Psoas muscle (tissue), 8 donors: ENCODE measurements around the gene TMPO. TPM values are rescaled to one million over a fixed set of nuclear protein-coding genes. Genes with fewer than 3 reads are reported as not detected.

Experiments used
- ATAC-seq, 4 donors: fragments of 200-7000 bp; cut with Tn5 transposase; one replicate each; pipeline ENCODE4 v1.9.1; 2020; ENCODE audit warnings: moderate library complexity in 3 of 4, mild to moderate bottlenecking in 2 of 4
- DNase-seq, 2 donors: peaks; one replicate each; pipeline ENCODE4 v3.0.0-alpha.2; 2020
- H3K27ac ChIP-seq: fragments of 200-600 bp; one replicate; pipeline ENCODE4 v1.8.0; 2022
- H3K27me3 ChIP-seq, 3 donors: fragments of 200-600 bp in 1 of 3; one replicate each; pipeline versions ENCODE4 v1.6.1 to v1.8.0; 2013 to 2022; ENCODE audit warnings: low read length in 2 of 3, mild to moderate bottlenecking in 2 of 3, moderate library complexity in 1 of 3; ENCODE audit not compliant: insufficient read depth in 3 of 3
- H3K36me3 ChIP-seq, 2 donors: fragments of 200-600 bp in 1 of 2; one replicate each; pipeline versions ENCODE4 v1.6.1 to v1.8.0; 2013 to 2022; ENCODE audit warnings: low read depth in 1 of 2, mild to moderate bottlenecking in 1 of 2, moderate library complexity in 1 of 2; ENCODE audit not compliant: insufficient read depth in 1 of 2
- H3K4me1 ChIP-seq: fragments of 200-600 bp; one replicate; pipeline ENCODE4 v1.8.0; 2022
- H3K4me3 ChIP-seq: fragments of 200-600 bp; one replicate; pipeline ENCODE4 v1.8.0; 2022; ENCODE audit warnings: mild to moderate bottlenecking
- H3K9me3 ChIP-seq: fragments of 200-600 bp; one replicate; pipeline ENCODE4 v1.8.0; 2022
- CTCF ChIP-seq: fragments of 200-600 bp; IDR thresholded peaks from one replicate; pipeline ENCODE4 v1.8.0; 2022; ENCODE audit warnings: antibody characterized with exemption
- WGBS, 3 donors: extraction: QIAGEN DNeasy Blood & Tissue Kit; methylation state at CpG; one replicate each; pipeline versions ENCODE4 v1.1.6 to v1.1.7; 2013; 5-methylcytosine and 5-hydroxymethylcytosine counted together
- intact Hi-C, 2 donors: fragments of 100-400 bp; cut with DNase I; formaldehyde crosslinking; loops; one replicate each; pipeline versions ENCODE4 v1.11.0 to v1.14.2; 2022
- polyA plus RNA-seq, 3 donors: library from polyadenylated mRNA; stranded (reverse); fragments of 200-250 nt; gene quantifications; one replicate each; pipeline ENCODE4 v1.2.3, GENCODE V29; 2013
- total RNA-seq, 4 donors: library from RNA; stranded (reverse); fragmentation: NEBNext Ultra II Directional in 2 of 4; extraction: Animal tissue kit (Norgen Biotek cat#: 25700) in 2 of 4; gene quantifications; one replicate each; pipeline versions ENCODE4 v1.2.1 to v1.2.4, GENCODE V29; 2021 to 2023
- donor health status: healthy with polysubstance abuse.
- donor health status: DM: no; HTN: no; CAD: no; lungs with moderate emphysema.
- donor health status: Bipolar disorder and iron deficiency.
- donor health status: healthy.
- donor health status: DM: yes; HTN: yes; CAD: no.
- donor health status: DM: no; HTN: no; CAD: no.
- donor health status: DM: no; HTN: no; CAD: no.
- donor health status: DM: yes; HTN: yes; CAD: no.

The TMPO gene
- total and polyA plus RNA-seq, 7 donors = 5.9 to 15.9 (median 9.1) TPM

GRCh38 chr12:98469109-98469508 lies 46.3 kb upstream of the TMPO start:
- Histone ChIP-seq H3K27me3 (no peaks in the 10 kb centered on the region), H3K27ac (no peak overlapping the region), H3K4me1 (no peaks in the 10 kb centered on the region), H3K9me3 (no peaks in the 10 kb centered on the region), H3K36me3 (no peaks in the 10 kb centered on the region), H3K4me3 (no peak overlapping the region)
- TF ChIP-seq CTCF = no peak
- 80 to 88% (median 84%) methylated on average over 2 of the region's 2 CpGs for WGBS, 3 donors
- DNase-seq (no peak), ATAC-seq (no peak)
- intact Hi-C loops = no loop called here

- Histone ChIP-seq H3K4me3 (no peak overlapping the region), H3K4me1 (peaks cover 2% of the 10 kb centered on the region), H3K27ac (no peak overlapping the region), H3K27me3 (no peaks in the 10 kb centered on the region), H3K36me3 (no peaks in the 10 kb centered on the region), H3K9me3 (no peaks in the 10 kb centered on the region)
- no peak for TF ChIP-seq CTCF
- DNase-seq (no peak), ATAC-seq (no peak)
- intact Hi-C loops = no loop called here
- 89 to 94% (median 90%) methylated on average over 6 of the region's 6 CpGs for WGBS, 3 donors
Measured at GRCh38 chr12:98470469-98471082, 44.8 kb upstream of the TMPO start.

GRCh38 chr12:98471085-98471484 lies 44.3 kb upstream of the TMPO start:
- ATAC-seq (no peak), DNase-seq (no peak)
- Histone ChIP-seq H3K4me3 (no peak overlapping the region), H3K27ac (no peak overlapping the region), H3K9me3 (no peaks in the 10 kb centered on the region), H3K36me3 (no peaks in the 10 kb centered on the region), H3K27me3 (no peaks in the 10 kb centered on the region), H3K4me1 (peaks cover 4% of the 10 kb centered on the region)
- TF ChIP-seq CTCF = no peak
- intact Hi-C loops = no loop called here
- WGBS, 3 donors = 68 to 89% (median 82%) methylated on average over 3 of the region's 3 CpGs

- Histone ChIP-seq H3K27ac (no peak overlapping the region), H3K27me3 (no peaks in the 10 kb centered on the region), H3K9me3 (no peaks in the 10 kb centered on the region), H3K4me1 (peaks cover 4% of the 10 kb centered on the region), H3K4me3 (no peak overlapping the region), H3K36me3 (no peaks in the 10 kb centered on the region)
- intact Hi-C loops = no loop called here
- DNase-seq (no peak), ATAC-seq (no peak)
- TF ChIP-seq CTCF = no peak
Measured at GRCh38 chr12:98475565-98475908, 39.9 kb upstream of the TMPO start.

- H3K27me3 ChIP-seq = no peaks in the 10 kb centered on the region
- ATAC-seq (no peak), DNase-seq (no peak)
- intact Hi-C loops = no loop called here
- H3K9me3 ChIP-seq = no peaks in the 10 kb centered on the region
- no peak overlapping the region for H3K27ac ChIP-seq
- 96 to 98% (median 97%) methylated on average over 5 of the region's 5 CpGs for WGBS, 3 donors
- peaks cover 4% of the 10 kb centered on the region for H3K4me1 ChIP-seq
- TF ChIP-seq CTCF = no peak
- no peak overlapping the region for H3K4me3 ChIP-seq
- no peaks in the 10 kb centered on the region for H3K36me3 ChIP-seq
Measured at GRCh38 chr12:98478606-98479005, 36.8 kb upstream of the TMPO start.
